ENCODE results near the gene SBF2.
A peak's percentile ranks its signal among the peaks of the same experiment; 100 is the strongest.

The SBF2 gene

DNA sequence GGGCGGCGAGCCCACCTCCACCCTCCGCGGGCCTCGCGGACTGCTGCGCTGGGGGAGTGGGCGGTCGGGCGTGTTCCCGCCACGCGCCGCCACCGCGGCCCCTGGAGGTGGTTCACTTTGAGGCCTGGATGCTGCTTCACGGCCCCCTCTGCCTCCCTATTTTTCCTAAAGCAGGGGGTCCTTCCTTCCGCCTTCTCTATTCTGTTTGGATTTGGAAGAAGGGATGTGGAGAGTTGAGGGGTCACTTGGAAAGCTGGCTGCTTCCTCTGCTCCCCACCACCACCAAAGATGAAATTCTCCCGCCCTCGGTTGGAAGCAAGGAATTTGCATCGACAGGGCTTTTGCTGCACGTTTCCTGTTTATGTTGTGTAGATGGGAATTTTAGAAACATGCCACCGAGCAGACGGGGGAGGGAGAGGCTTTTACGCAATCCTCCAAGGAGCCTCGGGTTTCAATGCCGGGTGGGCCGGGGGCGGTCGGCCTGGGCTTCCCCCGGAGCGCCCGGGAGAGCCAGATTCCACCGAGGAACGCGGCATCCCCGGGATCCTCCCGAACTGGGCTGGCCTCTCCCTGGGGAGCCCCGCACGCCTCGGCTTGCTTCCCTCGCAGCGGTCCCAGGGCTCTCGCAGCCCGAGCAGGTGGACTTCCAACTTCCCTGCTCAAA is 403 bp upstream of the SBF2 start:
- peak; percentile 83 for DNase-seq (ENCODE audit: low read depth)
- peak overlapping the region; percentile 74 for H3K4me3 ChIP-seq (ENCODE audit: low read length)

DNA sequence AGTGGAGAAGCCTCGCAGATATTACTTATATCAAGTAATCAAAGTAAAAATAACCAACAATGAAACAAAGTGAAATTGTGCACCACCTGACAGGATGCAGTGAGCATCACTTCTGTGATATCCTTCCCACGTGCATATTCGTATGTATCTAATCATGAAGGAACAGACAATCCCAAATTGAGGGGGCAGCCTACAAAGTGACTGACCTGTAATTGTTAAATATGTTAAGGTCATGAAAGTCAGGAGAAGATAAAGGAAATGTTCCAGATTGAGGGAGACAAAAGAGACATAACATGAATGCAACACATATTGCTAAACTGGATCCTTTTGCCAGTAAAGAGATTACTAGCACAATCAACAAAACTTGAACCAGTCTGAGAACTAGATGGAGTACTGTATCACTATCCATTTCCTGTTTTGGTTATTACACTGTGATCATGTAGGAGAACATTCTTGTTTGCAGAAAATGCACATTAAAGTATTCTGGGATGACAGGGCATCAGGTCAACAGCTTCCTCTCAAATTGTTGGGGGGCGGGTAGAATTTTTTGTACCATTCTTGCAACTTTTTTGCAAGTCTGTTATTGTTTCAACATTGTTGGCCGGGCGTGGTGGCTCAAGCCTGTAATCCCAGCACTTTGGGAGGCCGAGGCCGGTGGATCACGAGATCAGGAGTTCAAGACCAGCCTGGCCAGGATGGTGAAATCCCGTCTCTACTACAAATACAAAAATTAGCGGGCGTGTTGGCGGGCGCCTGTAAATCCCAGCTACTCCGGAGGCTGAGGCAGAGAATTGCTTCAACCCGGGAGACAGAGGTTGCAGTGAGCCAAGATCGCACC is 2.0 kb downstream of the SBF2 start:
- no peak overlapping the region for H3K4me3 ChIP-seq (ENCODE audit: low read length)
- TF ChIP-seq, protein P1, sequence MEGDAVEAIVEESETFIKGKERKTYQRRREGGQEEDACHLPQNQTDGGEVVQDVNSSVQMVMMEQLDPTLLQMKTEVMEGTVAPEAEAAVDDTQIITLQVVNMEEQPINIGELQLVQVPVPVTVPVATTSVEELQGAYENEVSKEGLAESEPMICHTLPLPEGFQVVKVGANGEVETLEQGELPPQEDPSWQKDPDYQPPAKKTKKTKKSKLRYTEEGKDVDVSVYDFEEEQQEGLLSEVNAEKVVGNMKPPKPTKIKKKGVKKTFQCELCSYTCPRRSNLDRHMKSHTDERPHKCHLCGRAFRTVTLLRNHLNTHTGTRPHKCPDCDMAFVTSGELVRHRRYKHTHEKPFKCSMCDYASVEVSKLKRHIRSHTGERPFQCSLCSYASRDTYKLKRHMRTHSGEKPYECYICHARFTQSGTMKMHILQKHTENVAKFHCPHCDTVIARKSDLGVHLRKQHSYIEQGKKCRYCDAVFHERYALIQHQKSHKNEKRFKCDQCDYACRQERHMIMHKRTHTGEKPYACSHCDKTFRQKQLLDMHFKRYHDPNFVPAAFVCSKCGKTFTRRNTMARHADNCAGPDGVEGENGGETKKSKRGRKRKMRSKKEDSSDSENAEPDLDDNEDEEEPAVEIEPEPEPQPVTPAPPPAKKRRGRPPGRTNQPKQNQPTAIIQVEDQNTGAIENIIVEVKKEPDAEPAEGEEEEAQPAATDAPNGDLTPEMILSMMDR (conservative IDR thresholded peaks at IDR 0.05; ENCODE audit: low read length), result no peak

More for the DNA sequence above, 403 bp upstream of the SBF2 start:
- TF ChIP-seq, protein P1 (conservative IDR thresholded peaks at IDR 0.05; ENCODE audit: low read length), result no peak

DNA sequence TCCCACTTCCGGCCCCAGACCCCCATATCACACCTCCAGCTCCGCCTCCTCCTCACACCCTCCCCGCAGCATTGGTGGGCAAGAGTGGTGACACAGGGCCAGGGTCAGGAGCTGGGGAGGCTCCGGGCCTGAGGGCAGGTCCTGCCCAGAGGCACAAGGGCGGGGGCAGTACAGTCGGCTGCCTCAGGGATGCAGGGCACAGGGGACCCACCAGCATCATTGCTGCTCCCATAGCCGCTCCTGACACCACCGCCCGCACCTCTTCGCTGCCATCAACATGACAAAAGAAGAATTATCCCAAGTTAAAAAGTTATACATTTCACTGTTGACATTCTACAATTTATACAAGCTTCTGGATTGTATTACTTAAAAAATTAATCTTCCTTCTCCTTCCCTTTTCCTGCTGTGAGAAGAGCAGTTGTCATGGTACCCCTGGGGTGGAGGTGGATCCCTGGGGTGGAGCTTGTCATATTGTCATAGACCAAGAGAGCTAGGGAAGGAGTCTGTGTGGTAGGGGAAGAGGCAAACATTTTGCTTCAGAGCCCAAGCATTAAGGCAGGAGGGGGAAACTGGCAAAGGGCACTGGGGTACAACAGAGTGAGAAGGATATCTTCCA is 4.1 kb downstream of the SBF2 start:
- TF ChIP-seq, protein P1 (conservative IDR thresholded peaks at IDR 0.05; ENCODE audit: low read length), result no peak
- DNase-seq (ENCODE audit: low read depth), result no peak
- no peak overlapping the region for H3K4me3 ChIP-seq (ENCODE audit: low read length)

More for the DNA sequence above, 2.0 kb downstream of the SBF2 start:
- DNase-seq (ENCODE audit: low read depth), result peak; percentile 50

DNA sequence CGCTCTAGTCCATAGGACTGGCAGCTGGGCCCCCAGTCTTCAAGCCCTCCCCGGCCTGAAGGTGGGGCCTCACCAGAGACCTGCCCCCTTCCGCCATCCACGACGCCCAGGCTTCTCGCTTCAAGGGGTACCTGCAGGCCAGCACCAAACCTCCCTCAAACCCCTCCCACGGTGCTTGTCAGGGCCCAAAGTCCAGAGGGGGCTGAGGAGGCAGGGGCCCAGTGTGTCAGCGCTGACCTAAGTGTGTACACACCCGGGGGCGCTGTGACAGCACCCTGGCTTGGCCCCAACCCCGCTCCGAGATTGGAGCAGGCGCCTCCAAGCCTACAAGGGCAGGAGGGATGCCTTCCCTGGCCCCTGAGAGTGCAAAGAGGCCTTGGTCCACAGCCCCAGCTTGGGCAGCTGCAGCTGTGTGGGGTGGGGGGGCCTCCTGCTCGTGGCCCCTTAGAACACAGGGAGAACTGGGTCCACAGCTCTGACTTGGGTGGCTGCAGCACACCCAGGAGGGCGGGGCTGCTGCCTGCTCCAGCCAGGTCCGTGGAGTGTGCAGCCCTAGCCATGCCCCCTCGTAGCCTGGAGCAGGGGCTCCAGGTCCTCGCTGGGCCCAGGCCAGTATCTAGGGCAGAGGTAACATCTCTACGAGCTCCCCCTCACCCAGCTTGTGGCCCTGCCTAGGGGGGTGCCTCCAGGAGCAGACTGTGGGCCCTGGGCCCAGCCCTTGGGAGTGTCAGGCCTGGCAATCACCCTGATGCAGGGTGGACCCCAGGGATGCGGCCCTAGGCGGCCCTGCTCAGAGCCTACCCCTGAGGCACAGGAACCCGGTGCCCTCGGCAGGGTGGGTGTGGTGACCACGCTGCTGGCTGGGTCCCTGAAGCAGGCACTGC is 4.9 kb downstream of the SBF2 start:
- TF ChIP-seq, protein P1 (conservative IDR thresholded peaks at IDR 0.05; ENCODE audit: low read length), result no peak
- H3K4me3 ChIP-seq (ENCODE audit: low read length), result no peak overlapping the region
- DNase-seq (ENCODE audit: low read depth), result no peak

DNA sequence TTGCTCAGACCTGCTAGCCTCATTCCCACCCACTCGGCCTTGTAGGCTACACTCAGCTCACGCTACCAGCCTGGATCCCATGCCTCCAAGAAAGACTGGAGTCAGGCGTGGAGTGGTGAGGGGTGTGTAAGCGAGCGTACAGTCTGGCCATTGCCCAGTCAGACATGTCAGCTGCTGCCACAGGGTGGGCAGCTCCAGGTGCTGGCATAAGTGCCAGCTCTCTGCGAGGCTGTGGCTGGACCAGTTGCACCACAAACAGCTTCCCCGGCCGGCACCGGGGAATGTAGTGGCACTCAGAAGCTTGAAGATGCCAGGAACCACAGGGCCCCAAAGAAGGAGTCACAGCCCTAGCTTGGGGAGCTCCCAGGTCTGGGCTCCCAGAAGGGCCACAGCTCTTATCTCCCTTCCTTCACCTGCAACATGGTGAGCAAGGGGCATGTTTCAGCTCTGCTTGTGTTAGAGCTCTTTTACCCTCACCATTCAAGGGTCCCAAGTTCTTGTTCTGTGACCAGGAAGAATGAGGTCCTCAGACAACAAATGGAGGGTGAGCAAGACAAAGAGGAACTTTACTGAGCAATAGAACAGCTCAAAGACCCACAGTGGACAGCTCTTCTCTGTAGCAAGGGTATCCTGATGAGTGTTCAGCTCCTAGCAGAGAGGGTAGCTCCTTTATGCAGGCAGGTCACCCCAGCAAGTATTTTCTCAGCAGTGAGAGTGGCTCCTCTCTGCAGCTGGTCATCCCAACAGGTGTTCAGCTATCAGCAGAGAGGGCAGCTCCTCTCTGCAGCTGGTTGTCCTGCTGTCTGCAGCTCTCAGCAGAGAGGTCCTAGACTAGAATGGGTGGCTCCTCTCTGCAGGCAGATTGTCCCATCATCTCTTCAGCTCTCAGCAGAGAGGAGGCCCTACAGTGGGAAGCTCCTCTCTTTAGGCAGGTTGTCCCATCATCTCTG is 6.0 kb downstream of the SBF2 start:
- no peak for DNase-seq (ENCODE audit: low read depth)
- TF ChIP-seq, protein P1 (conservative IDR thresholded peaks at IDR 0.05; ENCODE audit: low read length), result no peak
- no peak overlapping the region for H3K4me3 ChIP-seq (ENCODE audit: low read length)

DNA sequence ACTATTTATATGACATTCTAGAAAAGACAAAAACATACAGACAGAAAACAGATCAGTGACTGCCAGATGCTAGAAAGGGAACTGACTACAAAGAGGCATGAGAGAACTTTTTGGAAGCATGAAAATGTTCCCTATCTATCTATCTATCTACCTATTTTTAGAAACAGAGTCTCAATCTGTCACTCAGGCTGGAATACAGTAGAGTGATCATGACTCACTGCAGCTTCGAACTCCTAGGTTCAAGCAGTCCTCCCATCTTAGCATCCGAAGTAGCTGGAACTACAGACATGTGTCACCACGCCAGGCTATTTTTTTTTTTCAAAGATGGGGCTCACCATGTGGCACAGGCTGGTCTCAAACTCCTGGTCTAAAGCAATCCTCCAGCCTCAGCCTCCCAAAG is 6.9 kb downstream of the SBF2 start:
- DNase-seq (ENCODE audit: low read depth), result no peak
- H3K4me3 ChIP-seq (ENCODE audit: low read length), result no peak overlapping the region
- TF ChIP-seq, protein P1 (conservative IDR thresholded peaks at IDR 0.05; ENCODE audit: low read length), result no peak

All from AG10803 (cell line).